ENCODE measurements around the gene CCNK. TPM values are rescaled to one million over a fixed set of nuclear protein-coding genes. Genes with fewer than 3 reads are reported as not detected.

CCNK gene
- total RNA-seq, 1 donor from 2014 or later, result 64.8 TPM

- no peaks in the 10 kb centered on the region for H3K4me1 Mint-ChIP-seq (ENCODE audit: low read depth)
- no peak overlapping the region for H3K27ac Mint-ChIP-seq
- no peak overlapping the region for H3K4me3 Mint-ChIP-seq (ENCODE audit: low read depth)
- DNase-seq (ENCODE audit: low spot score, unreplicated experiment), result no peak
- no peak for TF ChIP-seq CTCF (IDR thresholded peaks at IDR 0.05; ENCODE audit: unreplicated experiment)
- no peaks in the 10 kb centered on the region for H3K9me3 Mint-ChIP-seq (ENCODE audit: low read depth)
- peaks cover 34% of the 10 kb centered on the region for H3K36me3 Mint-ChIP-seq (ENCODE audit: insufficient read depth)
- H3K27me3 Mint-ChIP-seq, result no peaks in the 10 kb centered on the region
Observed at GRCh38 chr14:99505089-99505488, 23.9 kb downstream of the CCNK start.

- no peak for TF ChIP-seq CTCF (IDR thresholded peaks at IDR 0.05; ENCODE audit: unreplicated experiment)
- DNase-seq (ENCODE audit: low spot score, unreplicated experiment), result no peak
- Mint-ChIP-seq H3K4me1 (ENCODE audit: low read depth) (no peaks in the 10 kb centered on the region), H3K4me3 (ENCODE audit: low read depth) (no peak overlapping the region), H3K9me3 (ENCODE audit: low read depth) (no peaks in the 10 kb centered on the region), H3K27me3 (no peaks in the 10 kb centered on the region), H3K36me3 (ENCODE audit: insufficient read depth) (peaks cover 32% of the 10 kb centered on the region), H3K27ac (no peak overlapping the region)
Observed at GRCh38 chr14:99506276-99506675, 25.1 kb downstream of the CCNK start.

- H3K9me3 Mint-ChIP-seq (ENCODE audit: low read depth), result no peaks in the 10 kb centered on the region
- no peak for TF ChIP-seq CTCF (IDR thresholded peaks at IDR 0.05; ENCODE audit: unreplicated experiment)
- H3K36me3 Mint-ChIP-seq (ENCODE audit: insufficient read depth), result peaks cover 29% of the 10 kb centered on the region
- no peaks in the 10 kb centered on the region for H3K27me3 Mint-ChIP-seq
- no peak for DNase-seq (ENCODE audit: low spot score, unreplicated experiment)
- H3K27ac Mint-ChIP-seq, result no peak overlapping the region
- no peak overlapping the region for H3K4me3 Mint-ChIP-seq (ENCODE audit: low read depth)
- H3K4me1 Mint-ChIP-seq (ENCODE audit: low read depth), result peaks cover 4% of the 10 kb centered on the region
Observed at GRCh38 chr14:99507860-99508640, 26.8 kb downstream of the CCNK start.

- H3K9me3 Mint-ChIP-seq (ENCODE audit: low read depth), result no peaks in the 10 kb centered on the region
- no peak overlapping the region for H3K27ac Mint-ChIP-seq
- H3K27me3 Mint-ChIP-seq, result no peaks in the 10 kb centered on the region
- DNase-seq (ENCODE audit: low spot score, unreplicated experiment), result no peak
- TF ChIP-seq CTCF (IDR thresholded peaks at IDR 0.05; ENCODE audit: unreplicated experiment), result no peak
- H3K4me1 Mint-ChIP-seq (ENCODE audit: low read depth), result peaks cover 4% of the 10 kb centered on the region
- peaks cover 27% of the 10 kb centered on the region for H3K36me3 Mint-ChIP-seq (ENCODE audit: insufficient read depth)
- no peak overlapping the region for H3K4me3 Mint-ChIP-seq (ENCODE audit: low read depth)
Observed at GRCh38 chr14:99508896-99509629, 27.9 kb downstream of the CCNK start.

GRCh38 chr14:99509871-99510555, 28.8 kb downstream of the CCNK start:
- Mint-ChIP-seq H3K4me1 (ENCODE audit: low read depth) (peaks cover 4% of the 10 kb centered on the region), H3K36me3 (ENCODE audit: insufficient read depth) (peaks cover 21% of the 10 kb centered on the region), H3K9me3 (ENCODE audit: low read depth) (no peaks in the 10 kb centered on the region), H3K4me3 (ENCODE audit: low read depth) (no peak overlapping the region), H3K27ac (no peak overlapping the region), H3K27me3 (no peaks in the 10 kb centered on the region)
- no peak for TF ChIP-seq CTCF (IDR thresholded peaks at IDR 0.05; ENCODE audit: unreplicated experiment)
- DNase-seq (ENCODE audit: low spot score, unreplicated experiment), result no peak

Data from progenitor cell of endocrine pancreas (in vitro differentiated cells).